T-helper 17 cell (primary cell): ENCODE data around the gene MACROD2. TPM values are rescaled to one million over a fixed set of nuclear protein-coding genes. Genes with fewer than 3 reads are reported as not detected.
A peak's percentile ranks its signal among the peaks of the same experiment; 100 is the strongest.
"Not testable (repeated sequence)": the region's sequence is repeated elsewhere in the genome, so short reads cannot be mapped to it uniquely, and the experiment has no call there.

Experiments
- ATAC-seq: fragments of 150-1000 bp; cut with Tn5 transposase; 2 replicates; pipeline ENCODE4 v1.10.0; 2021; ENCODE audit warnings: mild to moderate bottlenecking, moderate library complexity
- DNase-seq, 3 donors: peaks; one replicate each; pipeline versions ENCODE4 v3.0.0 to v3.0.0-alpha.2; 2020 to 2021
- H3K9me3 ChIP-seq: one replicate; pipeline ENCODE4 v1.7.0; 2013; ENCODE audit warnings: low read length, mild to moderate bottlenecking; ENCODE audit not compliant: control insufficient read depth, poor library complexity, severe bottlenecking
- H3K27ac Mint-ChIP-seq: one replicate; pipeline ENCODE4 v1.8.0; 2022; ENCODE audit warnings: mild to moderate bottlenecking, moderate library complexity, mixed read lengths
- H3K27me3 Mint-ChIP-seq: one replicate; pipeline ENCODE4 v1.8.0; 2022; ENCODE audit warnings: mixed read lengths
- H3K36me3 Mint-ChIP-seq: one replicate; pipeline ENCODE4 v1.8.0; 2022; ENCODE audit warnings: low read depth, mixed read lengths
- H3K4me1 Mint-ChIP-seq: one replicate; pipeline ENCODE4 v1.8.0; 2022; ENCODE audit warnings: mild to moderate bottlenecking, mixed read lengths
- H3K4me3 Mint-ChIP-seq: one replicate; pipeline ENCODE4 v1.8.0; 2022; ENCODE audit warnings: mild to moderate bottlenecking, moderate library complexity, mixed read lengths
- total RNA-seq, 4 donors: library from RNA in 2 of 4; stranded (reverse) in 2 of 4; gene quantifications; one replicate each; pipeline ENCODE4 v1.2.3 and lab custom pipeline; 2022 to 2026

MACROD2 gene
- total RNA-seq = under 1 TPM in 1 of 2 donors, not detected in 1; 0.85 TPM
- 0 reads per million in 2 donors for total RNA-seq (lab: John Stamatoyannopoulos, UW)

DNA sequence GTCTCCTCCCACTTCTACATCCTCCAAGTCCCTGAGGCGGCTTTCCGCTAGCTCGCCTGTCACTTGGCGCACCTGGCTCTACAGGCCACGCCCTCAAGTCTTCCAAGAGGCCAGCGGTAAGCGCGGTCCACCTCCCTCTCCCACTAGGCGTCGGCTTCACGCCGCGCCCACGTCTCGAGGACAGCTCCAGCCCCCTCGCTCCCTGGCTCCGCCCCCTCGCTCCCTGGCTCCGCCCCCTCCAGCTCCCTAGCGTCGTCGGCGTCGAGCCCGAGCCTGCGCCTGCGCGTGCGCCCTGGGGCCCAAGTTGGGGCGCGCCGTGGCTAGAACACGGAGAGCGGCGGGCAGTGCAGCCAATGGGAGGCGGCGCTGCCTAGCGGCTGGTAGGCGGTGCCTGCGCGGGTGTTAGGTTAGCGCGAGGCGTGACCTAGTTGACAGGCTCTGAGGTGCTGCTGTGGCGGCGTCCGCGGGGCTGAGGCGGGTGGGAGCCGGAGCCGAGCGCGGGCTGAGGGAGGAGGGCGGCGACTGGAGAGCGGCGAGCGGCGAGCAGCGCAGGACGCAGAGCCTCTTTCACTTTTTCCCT lies at the start of gene MACROD2:
Gene MACROD2, plus strand, starts transcription at position 431 of the 580 bp plus-strand sequence.
- no peaks in the 10 kb centered on the region for H3K36me3 Mint-ChIP-seq
- H3K4me1 Mint-ChIP-seq = no peaks in the 10 kb centered on the region
- H3K9me3 ChIP-seq = no peaks in the 10 kb centered on the region
- H3K4me3 Mint-ChIP-seq = peak within 1 kb of the TSS; percentile 51
- DNase-seq = no peak
- H3K27ac Mint-ChIP-seq = no peak within 1 kb of the TSS
- peaks cover 8% of the 10 kb centered on the region for H3K27me3 Mint-ChIP-seq
- ATAC-seq = peak; percentile 50

DNA sequence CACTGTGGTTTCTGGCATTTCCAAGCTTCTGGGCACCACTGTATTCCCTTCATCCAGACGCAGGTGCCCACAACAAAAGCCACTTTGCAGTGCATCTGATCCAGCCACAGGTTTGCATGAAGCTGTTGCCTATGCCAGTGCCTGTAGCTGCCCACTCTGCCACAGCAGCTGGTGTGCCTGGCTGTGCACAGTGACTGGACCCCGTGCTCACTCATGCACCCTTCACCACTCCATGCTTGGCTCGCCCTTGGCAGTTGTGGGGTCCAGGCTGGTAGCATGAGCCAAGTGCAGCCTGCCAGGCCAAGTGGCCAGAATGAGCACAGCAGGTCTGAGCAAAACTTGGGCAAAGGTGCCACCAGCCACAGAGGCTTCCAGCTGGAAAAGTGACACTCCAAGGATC lies 47.6 kb upstream of the MACROD2 start:
- DNase-seq (no peak), ATAC-seq (no peak)
- no peaks in the 10 kb centered on the region for H3K9me3 ChIP-seq
- H3K27ac Mint-ChIP-seq = no peak overlapping the region
- no peaks in the 10 kb centered on the region for H3K36me3 Mint-ChIP-seq
- H3K27me3 Mint-ChIP-seq = no peaks in the 10 kb centered on the region
- peaks cover 2% of the 10 kb centered on the region for H3K4me1 Mint-ChIP-seq
- no peak overlapping the region for H3K4me3 Mint-ChIP-seq

DNA sequence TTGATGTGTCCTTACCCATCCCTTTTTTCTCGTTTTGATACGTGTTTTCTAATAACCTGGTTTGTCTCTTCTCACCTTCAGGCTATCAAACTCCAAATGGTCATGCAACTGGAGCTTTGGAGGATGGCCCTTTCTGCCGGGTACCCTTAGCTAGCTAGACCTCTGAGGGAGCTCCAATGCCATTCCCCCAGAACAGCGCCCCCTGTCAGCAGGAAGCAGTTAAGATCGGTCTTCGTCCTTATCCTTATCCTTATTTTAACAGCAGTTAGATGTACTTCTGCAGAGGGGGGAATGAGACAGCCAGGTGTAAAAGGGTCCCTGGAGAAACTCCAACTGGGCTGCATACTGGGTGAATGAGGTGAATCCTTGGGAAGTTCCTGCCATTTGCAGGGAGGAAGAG lies 42.1 kb upstream of the MACROD2 start:
- H3K9me3 ChIP-seq = no peaks in the 10 kb centered on the region
- ATAC-seq (no peak), DNase-seq (no peak)
- Mint-ChIP-seq H3K27ac (no peak overlapping the region), H3K27me3 (no peaks in the 10 kb centered on the region), H3K36me3 (no peaks in the 10 kb centered on the region), H3K4me1 (peaks cover 2% of the 10 kb centered on the region), H3K4me3 (no peak overlapping the region)

DNA sequence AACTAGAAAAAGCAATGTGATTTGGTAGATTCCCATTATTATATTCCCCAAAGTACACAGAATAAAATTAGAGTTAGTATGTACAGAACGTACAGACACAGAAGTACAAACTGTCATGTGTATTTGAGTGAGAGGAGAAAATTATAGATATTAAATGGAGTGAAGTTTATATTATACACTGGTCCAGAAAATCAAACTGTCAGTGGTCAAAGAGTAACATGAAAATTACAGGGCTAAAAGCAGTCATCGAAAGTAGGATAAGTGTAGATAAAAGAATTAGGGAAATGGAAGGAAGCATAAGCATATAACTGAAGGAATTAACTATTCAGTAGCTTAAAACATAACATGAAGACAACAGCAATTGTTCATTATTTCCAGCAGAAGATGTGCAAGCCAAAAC lies 35.2 kb upstream of the MACROD2 start:
- no peak for ATAC-seq
- H3K27me3 Mint-ChIP-seq = no peaks in the 10 kb centered on the region
- no peaks in the 10 kb centered on the region for H3K9me3 ChIP-seq
- H3K36me3 Mint-ChIP-seq = no peaks in the 10 kb centered on the region
- no peak overlapping the region for H3K27ac Mint-ChIP-seq
- no peak for DNase-seq
- no peak overlapping the region for H3K4me3 Mint-ChIP-seq
- H3K4me1 Mint-ChIP-seq = no peaks in the 10 kb centered on the region

DNA sequence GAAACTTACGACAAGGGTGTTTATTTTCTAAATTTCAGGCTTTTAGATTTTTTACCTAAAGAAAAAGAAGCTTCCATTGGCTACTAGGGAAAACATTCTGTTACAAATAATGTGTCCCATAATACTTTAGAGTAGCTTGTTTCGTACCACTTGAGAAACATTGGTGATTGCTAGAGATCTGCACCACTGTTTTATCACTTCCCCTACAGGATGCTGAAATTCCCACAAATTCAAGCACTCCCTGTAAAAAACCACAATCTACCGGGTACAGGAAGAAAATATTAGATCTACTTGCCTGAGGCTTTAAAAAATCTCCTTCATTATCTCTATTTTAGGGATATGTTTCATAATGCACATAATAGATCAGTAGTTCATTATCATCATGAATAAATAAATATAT lies 34.8 kb upstream of the MACROD2 start:
- no peak overlapping the region for H3K4me3 Mint-ChIP-seq
- H3K27me3 Mint-ChIP-seq = no peaks in the 10 kb centered on the region
- DNase-seq (no peak), ATAC-seq (no peak)
- no peaks in the 10 kb centered on the region for H3K9me3 ChIP-seq
- no peaks in the 10 kb centered on the region for H3K36me3 Mint-ChIP-seq
- H3K4me1 Mint-ChIP-seq = no peaks in the 10 kb centered on the region
- no peak overlapping the region for H3K27ac Mint-ChIP-seq

DNA sequence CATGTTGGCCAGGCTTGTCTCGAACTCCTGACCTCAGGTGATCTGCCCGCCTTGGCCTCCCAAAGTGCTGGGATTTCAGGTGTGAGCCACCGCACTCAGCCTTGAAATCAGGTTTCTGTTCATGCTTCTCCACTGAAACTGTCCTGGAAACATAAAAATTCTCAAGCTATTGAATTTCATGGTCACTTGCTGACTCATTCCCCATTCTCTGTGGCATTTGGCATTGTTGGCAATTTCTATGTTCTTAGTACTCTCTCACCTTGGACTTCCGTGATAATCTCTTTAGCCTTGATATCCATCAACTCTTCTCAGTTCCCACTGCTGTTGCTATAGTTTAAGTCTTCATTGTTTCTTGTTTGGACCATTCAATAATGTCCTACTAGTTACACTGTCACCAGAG lies 11.1 kb upstream of the MACROD2 start:
- no peaks in the 10 kb centered on the region for H3K9me3 ChIP-seq
- ATAC-seq (no peak), DNase-seq (no peak)
- H3K4me1 Mint-ChIP-seq = no peaks in the 10 kb centered on the region
- H3K27me3 Mint-ChIP-seq = no peaks in the 10 kb centered on the region
- H3K36me3 Mint-ChIP-seq = no peaks in the 10 kb centered on the region
- no peak overlapping the region for H3K27ac Mint-ChIP-seq
- no peak overlapping the region for H3K4me3 Mint-ChIP-seq

DNA sequence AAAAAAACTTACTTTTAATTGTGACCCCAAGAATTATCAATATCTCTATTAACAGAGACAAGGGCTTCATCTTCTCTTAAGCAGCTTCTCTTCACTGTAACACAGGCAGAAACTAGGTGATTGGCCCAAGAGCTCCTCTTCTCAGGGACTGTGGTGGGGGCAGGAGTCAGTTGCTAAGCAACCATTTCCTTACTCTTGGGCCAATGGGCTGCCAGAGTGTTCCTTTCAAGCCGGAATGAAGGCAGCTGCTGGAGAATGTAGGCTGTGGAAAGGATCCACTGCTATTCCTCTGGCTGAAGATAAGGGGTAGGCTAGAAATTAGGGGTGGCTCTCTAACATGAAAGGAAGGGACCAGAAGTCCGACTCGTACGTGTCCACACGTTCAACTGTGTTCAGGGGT lies 4.9 kb upstream of the MACROD2 start, which contains the start of gene SEL1L2:
Gene SEL1L2, minus strand, starts transcription at position 150 of the 400 bp plus-strand sequence. Its CDS starts 80 bp downstream, at position 70.
- no peaks in the 10 kb centered on the region for H3K9me3 ChIP-seq
- H3K27me3 Mint-ChIP-seq = no peaks in the 10 kb centered on the region
- no peaks in the 10 kb centered on the region for H3K4me1 Mint-ChIP-seq
- H3K27ac Mint-ChIP-seq = no peak within 1 kb of the TSS
- no peak for ATAC-seq
- no peaks in the 10 kb centered on the region for H3K36me3 Mint-ChIP-seq
- no peak within 1 kb of the TSS for H3K4me3 Mint-ChIP-seq
- no peak for DNase-seq

DNA sequence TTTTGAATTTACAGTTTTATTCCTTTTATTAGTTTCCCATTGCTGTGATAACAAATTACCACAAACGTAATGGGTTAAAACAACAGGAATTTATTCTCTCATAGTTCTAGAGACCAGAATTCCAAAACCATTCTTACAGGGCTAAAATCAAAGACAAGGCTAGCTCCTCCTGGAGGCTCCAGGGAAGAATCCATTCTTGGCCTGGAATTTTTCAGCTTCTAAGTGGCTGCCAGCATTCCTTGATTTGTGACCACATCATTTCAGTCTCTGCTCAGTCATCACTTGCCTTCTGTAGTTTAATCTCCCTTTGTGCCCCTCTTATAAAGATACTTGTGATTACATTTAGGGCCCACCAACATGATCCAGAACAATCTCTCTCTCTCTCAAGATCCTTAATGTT lies 4.0 kb upstream of the MACROD2 start:
- H3K9me3 ChIP-seq = no peaks in the 10 kb centered on the region
- Mint-ChIP-seq H3K27ac (no peak overlapping the region), H3K4me3 (no peak overlapping the region), H3K4me1 (no peaks in the 10 kb centered on the region), H3K27me3 (peaks cover 2% of the 10 kb centered on the region), H3K36me3 (no peaks in the 10 kb centered on the region)
- no peak for DNase-seq
- no peak for ATAC-seq

DNA sequence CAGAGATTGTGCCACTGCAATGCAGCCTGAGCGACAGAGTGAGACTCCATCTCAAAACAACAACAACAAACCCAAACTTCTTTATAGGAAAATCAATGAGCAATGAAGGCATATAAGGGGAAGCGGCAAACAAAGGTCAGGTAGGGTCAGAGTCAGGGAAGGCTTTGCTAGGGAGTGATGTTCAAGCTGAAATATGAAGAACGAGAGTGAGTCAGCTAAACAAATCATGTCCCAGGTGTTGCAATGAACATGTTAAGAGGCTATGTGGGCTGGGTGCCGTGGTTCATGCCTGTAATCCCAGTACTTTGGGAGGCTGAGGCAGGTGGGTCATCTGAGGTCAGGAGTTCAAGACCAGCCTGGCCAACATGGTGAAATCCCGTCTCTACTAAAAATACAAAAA lies 3.4 kb upstream of the MACROD2 start:
- not testable (repeated sequence) for H3K9me3 ChIP-seq, H3K27ac Mint-ChIP-seq, H3K4me3 Mint-ChIP-seq, H3K27me3 Mint-ChIP-seq, H3K36me3 Mint-ChIP-seq, ATAC-seq, DNase-seq, H3K4me1 Mint-ChIP-seq

DNA sequence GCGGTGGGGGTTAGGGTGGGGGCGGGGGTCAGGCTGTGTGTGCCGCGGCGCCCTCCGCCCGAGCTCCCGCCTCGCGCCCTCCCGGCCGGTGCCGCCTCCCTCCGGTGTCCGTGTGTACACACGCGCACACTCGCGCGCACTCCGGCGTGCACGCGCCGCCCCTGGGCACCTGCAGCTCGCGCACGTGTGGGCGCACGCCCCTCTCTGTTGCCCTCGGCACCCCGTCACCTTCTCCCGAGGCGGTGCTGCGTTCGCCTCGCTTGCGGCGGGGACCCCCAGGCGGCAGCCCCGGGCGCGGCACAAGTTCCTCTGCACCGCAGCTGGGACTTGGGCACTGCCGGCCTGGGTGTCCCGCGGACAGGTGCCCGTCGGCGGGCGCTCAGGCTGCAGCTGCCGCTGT lies 525 bp downstream of the MACROD2 start:
- no peaks in the 10 kb centered on the region for H3K36me3 Mint-ChIP-seq
- no peaks in the 10 kb centered on the region for H3K4me1 Mint-ChIP-seq
- DNase-seq (no peak), ATAC-seq (no peak)
- H3K9me3 ChIP-seq = no peaks in the 10 kb centered on the region
- no peak overlapping the region for H3K4me3 Mint-ChIP-seq
- peaks cover 8% of the 10 kb centered on the region for H3K27me3 Mint-ChIP-seq
- no peak overlapping the region for H3K27ac Mint-ChIP-seq

DNA sequence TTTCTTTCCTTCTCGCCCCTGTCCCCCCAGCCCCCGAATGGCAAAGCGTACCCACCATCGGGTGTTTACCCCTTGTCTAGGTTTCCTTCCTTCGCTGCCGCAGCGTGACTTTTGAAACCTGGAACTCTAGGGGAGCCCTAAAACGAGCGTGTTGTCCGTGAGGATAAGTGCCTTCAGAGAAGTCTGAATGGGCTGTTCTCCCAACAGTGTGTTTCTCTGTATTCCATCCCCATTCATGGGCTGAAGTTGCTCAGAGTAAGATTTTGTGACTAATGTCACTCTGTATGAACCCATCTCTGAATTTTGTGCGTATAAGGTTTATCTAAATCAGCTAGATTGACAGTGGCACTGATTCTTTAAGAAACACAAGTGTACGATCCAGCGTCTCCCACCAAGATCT lies 949 bp downstream of the MACROD2 start:
- no peaks in the 10 kb centered on the region for H3K9me3 ChIP-seq
- Mint-ChIP-seq H3K4me3 (peak overlapping the region; percentile 51), H3K4me1 (no peaks in the 10 kb centered on the region), H3K27ac (no peak overlapping the region), H3K36me3 (no peaks in the 10 kb centered on the region), H3K27me3 (peaks cover 8% of the 10 kb centered on the region)
- DNase-seq (no peak), ATAC-seq (no peak)

DNA sequence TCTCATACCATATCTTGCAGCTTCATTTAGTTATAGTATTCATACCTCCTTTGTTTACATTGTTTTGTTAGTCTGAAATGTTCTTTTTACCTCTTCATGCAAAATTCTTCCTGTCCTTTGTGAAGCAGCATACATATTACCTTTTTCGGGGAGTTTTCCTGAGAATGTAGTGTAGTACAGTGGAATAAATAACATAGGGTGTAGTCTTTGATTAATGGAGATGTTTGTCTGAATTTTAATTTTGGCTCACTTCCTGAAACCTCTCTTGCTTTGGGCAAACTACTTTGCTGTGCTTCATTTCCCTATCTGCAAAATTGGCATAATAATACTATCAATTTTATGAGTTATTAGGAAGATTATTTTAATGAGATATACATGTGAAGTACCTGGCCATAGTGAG lies 5.6 kb downstream of the MACROD2 start:
- Mint-ChIP-seq H3K27ac (no peak overlapping the region), H3K4me3 (no peak overlapping the region), H3K36me3 (no peaks in the 10 kb centered on the region), H3K4me1 (no peaks in the 10 kb centered on the region), H3K27me3 (peaks cover 8% of the 10 kb centered on the region)
- no peak for ATAC-seq
- H3K9me3 ChIP-seq = no peaks in the 10 kb centered on the region
- DNase-seq = no peak

DNA sequence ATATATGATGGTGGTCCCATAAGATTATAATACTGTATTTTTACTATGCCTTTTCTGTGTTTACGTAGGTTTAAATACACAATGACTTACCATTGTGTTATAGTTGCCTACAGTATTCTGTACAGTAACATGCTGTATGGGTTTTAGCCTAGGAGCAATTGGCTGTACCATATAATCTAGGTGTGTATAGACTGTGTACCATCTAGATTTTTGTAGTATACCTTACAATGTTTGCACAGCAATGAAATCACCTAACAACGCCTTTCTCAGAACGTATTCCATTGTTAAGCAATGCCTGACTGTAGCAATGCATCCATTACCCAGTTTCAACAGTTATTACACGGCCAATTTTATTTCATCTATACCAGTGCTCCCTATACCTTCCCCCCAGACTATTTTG lies 10.7 kb downstream of the MACROD2 start:
- no peaks in the 10 kb centered on the region for H3K9me3 ChIP-seq
- no peak overlapping the region for H3K27ac Mint-ChIP-seq
- H3K27me3 Mint-ChIP-seq = no peaks in the 10 kb centered on the region
- DNase-seq (no peak), ATAC-seq (no peak)
- H3K4me1 Mint-ChIP-seq = no peaks in the 10 kb centered on the region
- H3K4me3 Mint-ChIP-seq = no peak overlapping the region
- H3K36me3 Mint-ChIP-seq = no peaks in the 10 kb centered on the region

DNA sequence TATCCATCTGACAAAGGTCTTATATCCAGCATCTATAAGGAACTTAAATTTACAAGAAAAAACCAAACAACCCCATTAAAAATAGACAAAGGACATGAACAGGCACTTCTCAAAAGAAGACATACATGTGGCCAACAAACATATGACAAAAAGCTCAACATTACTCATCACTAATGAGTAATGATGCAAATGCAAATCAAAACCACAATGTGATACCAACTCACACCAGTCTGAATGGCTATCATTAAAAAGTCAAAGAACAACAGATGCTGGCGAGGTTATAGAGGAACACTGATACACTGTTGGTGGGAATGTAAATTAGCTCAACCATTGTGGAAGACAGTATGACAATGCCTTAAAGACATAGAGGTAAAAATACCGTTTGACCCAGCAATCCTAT lies 13.9 kb downstream of the MACROD2 start:
- H3K27ac Mint-ChIP-seq = no peak overlapping the region
- no peaks in the 10 kb centered on the region for H3K27me3 Mint-ChIP-seq
- no peak overlapping the region for H3K4me3 Mint-ChIP-seq
- ATAC-seq (no peak), DNase-seq (no peak)
- no peaks in the 10 kb centered on the region for H3K4me1 Mint-ChIP-seq
- H3K9me3 ChIP-seq = no peaks in the 10 kb centered on the region
- H3K36me3 Mint-ChIP-seq = no peaks in the 10 kb centered on the region
